Fibroblast of skin of right biceps (primary cell): ENCODE measurements around the gene TUBGCP2.

Source experiments
- DNase-seq: peaks from one replicate; pipeline ENCODE4 v3.0.0-alpha.2; 2013

Gene TUBGCP2

DNA sequence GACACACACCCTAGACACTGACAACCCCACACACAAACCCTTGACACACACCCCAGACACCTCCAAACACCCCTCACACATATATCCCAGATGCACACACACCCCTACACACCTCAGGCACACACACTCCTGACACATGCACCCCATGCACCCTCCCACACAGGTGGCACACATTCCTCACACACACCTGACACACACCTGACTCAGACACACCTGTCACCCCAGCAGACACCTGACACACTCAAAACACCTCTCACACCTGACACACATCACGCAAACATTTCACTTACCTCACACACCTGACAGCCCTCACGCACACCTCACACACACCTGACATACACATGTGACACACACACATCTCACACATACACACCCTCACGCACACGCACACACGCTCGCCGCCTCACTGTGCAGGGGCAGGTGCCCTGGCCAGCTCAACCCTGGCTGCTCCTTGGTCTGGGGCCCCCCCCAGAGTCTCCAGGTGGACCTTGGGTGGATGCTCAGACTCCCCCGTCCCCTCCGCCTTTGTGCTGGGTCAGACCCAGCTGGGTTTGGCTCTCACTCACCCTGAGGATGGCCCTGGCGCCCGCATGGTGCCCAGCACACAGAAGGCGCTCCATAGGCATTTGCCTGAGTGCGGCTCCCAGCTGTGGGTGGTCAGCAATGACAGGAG lies 31.2 kb upstream of the TUBGCP2 start:
- DNase-seq, result no peak

- DNase-seq, result no peak
Measured at GRCh38 chr10:133338080-133339071, 29.7 kb upstream of the TUBGCP2 start.

DNA sequence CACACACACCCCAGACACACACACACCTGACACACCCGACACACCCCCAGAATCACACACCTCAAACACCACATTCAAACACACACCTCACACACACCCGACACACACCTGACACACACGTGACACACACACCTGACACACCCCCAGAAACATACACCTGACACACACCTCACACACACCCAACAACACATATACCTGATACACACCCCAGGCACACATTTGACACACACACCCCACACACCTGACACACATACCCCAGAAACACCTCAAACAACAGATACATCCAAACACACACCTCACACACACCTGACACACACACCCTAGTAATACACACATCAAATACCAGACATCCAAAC lies 28.7 kb upstream of the TUBGCP2 start:
- no peak for DNase-seq

DNA sequence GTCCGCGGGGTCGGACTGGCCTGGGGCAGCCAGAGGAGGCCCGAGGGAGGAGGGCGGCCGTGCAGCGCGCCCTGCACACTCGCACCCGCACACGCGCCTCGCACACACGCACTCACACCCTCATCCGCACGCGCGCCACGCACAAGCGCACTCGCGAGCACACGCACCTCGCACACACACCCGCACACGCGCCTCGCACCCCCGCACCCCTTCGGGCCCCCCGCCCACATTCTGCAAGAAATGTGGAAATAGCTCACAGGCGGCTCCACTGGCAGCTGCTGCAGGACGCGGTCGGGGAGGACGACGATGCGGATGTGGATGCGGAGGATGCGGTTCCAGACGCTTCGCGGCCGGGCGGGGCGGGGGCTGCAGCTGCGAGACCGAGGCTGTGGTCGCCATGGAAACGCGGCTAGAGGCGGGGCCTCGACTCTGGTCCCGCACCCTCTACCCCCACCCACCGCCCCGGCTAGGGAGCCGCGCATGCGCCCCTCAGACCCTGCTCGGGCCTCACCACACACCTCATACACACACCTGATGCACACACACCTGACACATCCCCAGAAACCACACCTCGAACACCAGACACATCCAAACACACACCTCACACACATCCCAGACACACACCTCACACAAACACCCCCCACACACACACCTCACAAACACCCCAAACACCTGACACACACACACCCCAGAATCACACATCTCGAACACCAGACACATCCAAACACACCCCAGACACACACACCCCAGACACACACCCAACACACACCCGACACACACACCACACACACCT lies 28.1 kb upstream of the TUBGCP2 start, which contains the start of gene CALY:
Gene CALY (minus strand): TSS at position 320 of the 793 bp plus-strand sequence. CDS start 7,907 bp downstream, outside the sequence.
- no peak for DNase-seq

GRCh38 chr10:133336118-133336576 lies 27.5 kb upstream of the TUBGCP2 start:
- DNase-seq, result no peak

DNA sequence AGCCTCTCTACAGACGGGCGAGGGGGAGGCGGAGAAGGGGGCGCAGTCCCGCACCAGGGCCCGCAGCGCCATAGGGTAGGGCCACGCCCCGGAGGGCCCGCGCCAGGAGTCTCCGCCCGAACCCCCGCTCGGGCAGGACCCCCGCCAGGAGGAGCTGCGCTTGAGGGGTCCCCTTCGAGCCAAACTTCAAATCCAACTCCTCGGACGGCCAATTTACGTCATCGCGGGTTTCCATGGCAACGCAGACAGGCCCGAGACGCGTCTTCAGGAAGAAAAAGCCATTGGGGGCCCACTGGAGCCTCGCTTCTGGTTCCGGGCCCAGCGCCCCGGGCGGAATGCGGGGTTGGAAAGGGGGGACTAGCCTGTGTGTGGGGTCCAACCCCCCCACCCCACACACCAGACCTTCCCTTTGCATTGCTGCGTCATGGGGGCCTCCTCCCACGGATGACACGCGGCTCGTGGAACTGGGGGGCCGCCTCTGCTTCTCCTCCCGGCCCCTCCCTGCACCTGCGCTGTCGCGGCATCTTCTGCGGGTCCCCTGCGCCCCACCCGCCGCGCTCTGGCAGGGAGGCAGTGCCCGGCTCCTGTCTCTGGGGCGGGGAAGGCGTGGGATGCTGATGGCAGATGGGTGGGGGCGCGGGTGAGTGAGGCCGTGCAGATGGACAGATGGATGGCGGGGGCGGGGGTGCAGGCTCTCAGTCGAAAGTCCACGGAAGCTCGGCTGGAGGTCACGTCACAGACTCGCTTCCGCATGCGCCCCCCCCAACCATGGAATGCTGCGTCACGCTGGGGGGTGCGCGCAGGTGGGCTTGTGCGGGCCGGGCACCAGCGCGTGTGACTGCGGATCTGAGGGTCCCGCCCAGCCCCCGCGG lies 26.8 kb upstream of the TUBGCP2 start:
- DNase-seq, result peak; percentile 53

- DNase-seq, result no peak
Measured at GRCh38 chr10:133334503-133335245, 26.0 kb upstream of the TUBGCP2 start.

DNA sequence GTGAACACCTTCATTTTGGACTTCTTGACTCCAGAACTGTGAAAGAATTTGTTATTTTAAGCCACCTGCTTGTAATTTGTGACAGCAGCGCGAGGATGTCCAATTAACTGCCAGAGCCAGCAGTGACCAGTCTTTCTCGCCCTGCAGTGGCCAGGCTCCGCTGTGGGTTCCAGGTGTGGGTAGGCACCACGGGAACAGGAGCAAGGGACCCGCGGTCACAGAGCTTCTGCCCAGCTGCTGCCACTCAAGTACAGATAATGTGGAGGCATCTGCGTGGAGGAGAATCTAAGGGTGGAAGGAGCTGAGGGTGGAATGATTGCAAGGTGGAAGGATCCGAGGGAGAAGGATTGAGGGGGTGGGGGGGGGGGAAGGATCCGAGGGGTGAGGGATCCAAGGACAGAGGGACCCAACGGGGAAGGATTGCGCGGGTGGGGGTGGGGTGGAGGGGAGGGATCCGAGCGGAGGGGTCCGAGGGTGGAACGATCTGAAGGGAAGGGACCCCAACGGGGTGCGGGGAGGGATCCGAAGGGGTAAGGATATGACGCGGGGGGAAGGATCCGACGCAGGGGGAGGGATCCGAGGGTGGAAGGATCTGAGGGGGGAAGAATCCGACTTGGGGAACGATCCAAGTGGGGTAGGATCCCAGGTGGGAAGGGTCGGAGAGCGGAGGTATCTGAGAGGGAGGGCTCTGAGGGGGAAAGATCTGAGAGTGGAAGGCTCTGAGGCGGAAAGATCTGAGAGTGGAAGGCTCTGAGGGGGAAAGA lies 24.4 kb upstream of the TUBGCP2 start:
- no peak for DNase-seq

GRCh38 chr10:133329491-133330202 lies 21.0 kb upstream of the TUBGCP2 start:
- peak; percentile 78 for DNase-seq

DNA sequence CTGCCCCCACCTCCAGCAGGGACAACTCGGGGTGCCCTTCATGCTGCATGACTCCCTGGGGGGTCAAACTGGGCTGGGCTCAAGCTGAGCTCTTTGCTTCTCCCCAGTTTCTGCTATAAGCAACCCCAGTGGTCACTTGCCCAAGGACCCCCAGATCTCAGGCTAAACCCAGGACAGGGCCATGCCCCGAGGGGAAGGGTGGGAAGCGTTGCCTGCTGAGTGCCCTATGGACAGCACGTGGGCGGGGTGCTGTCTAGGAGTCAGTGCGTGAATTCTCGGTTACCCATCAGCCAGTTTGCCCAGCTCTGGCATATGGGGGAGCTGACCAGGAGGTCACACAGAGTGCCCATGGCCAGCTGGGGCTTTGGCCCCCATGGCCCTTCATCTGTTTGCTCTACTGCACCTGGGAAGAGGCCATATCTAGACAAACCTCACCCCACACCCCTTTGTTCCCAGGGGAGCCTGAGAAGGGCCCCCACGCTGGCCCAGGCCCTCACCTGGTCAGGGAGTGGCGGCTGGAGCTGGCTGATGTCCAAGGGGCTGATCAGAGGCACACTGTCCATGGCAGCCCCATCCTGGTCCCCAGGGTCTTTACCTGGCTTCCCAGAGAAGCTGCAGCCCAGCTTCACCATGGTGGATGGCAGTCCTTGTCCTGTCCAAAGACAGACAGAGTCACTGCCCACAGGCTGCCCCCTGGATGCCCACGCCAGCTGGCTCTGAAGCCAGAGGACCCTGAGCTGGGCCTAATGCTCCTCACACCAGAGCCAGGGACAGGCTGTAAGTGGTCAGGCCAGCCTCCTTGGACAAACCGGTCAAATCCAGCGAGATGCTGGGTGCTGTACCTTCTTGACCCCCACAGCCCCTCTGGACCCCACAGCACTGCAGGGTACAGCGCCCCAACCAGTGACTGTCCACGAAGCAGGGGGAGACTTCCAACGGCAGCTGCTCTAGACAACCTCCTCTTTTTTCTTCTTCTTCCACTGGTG lies 20.0 kb upstream of the TUBGCP2 start:
- DNase-seq, result no peak

GRCh38 chr10:133327651-133328357 lies 19.1 kb upstream of the TUBGCP2 start:
- DNase-seq, result no peak

DNA sequence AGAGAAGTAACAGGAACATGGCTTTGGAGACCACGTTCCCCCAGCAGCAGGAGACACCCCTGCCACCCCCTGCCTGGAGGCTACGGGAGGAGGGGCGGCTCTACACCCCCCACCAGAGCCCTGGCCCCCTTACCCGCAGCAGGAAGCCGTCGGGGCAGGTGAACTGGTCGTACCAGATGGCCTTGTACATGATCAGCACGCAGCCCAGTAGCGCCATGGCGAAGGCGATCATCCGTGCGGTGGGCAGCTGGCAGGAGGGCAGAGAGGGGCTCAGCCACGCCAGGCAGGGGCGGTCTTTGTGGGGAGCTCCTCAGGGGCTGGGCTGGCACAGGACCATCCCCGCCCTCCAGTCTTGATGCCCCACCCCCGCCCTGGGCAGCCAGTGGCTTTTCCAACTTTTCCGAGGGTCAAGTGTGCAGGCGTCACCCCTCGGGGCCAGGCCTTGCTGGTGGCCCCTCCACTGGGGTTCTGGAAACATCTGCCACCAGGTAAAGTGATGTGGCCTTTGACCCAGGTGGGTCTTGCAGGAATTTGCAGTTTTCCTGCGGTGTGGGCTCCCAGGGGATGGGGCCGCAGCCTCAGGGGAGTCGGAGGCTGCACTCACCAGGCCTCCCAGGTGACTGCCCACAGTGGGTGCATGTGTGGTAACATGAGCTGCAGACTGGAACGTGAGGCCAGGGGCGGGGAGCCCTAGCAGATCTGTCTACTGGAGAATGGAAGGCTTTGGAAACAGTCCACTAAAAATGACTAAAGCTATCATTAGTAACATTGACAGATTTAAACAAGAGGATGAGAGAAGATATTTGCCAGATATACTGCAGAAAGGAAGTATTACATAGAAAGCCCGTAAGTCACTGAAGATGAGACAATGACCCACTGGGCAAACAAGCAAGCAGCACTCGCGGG lies 18.3 kb upstream of the TUBGCP2 start:
- peak; percentile 55 for DNase-seq

- DNase-seq, result no peak
Measured at GRCh38 chr10:133326223-133326551, 17.5 kb upstream of the TUBGCP2 start.

DNA sequence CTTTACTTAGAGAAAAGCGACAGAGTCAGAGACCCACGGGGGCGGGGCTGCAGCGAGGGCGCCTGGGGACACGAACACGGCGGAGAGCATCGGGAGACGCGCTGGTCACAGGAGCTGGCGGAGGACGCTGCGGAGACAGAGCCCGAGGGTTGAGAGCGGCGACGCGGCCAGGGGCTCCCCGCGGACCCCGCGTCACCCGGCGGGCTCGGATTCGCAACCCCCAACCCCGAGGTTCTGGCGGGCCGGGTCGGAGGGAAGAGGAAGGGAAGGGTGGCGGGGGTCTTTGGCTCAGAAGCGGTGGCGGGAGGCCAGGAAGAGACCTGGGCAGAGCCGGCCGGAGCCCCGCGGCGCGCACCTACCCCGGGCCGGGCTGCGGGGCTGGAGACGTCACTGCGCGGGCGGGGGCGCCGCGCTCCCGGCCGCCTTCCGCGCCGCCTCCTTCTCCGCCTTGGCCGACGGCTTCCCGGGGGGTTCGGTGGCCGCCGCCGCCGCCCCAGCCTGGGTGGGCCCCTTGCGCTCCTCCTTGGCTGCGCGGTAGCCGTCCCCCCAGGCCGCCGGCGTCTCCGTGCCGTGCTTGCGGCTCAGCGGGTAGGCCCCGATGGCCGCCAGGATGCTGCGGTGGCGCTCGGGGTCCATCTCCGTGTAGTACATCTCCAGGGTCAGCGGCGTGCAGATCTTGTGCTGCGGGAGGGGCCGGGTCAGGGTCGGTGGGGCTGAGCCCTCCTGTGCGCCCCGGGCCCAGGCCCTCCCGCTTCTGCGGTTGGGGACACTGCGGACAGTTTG lies 17.0 kb upstream of the TUBGCP2 start:
- DNase-seq, result no peak

- no peak for DNase-seq
Measured at GRCh38 chr10:133324857-133325260, 16.2 kb upstream of the TUBGCP2 start.

GRCh38 chr10:133324198-133324792 lies 15.6 kb upstream of the TUBGCP2 start:
- peak; percentile 25 for DNase-seq
